GM12878 (cell line): Measurements from ENCODE around the gene CPSF6. TPM values are rescaled to one million over a fixed set of nuclear protein-coding genes. Genes with fewer than 3 reads are reported as not detected.

Experiments used
- ASH2L ChIP-seq: fragments of 300-600, 200-600 bp; sonication (generic); IDR thresholded peaks from 2 replicates; pipeline ENCODE4 v1.6.1; 2017; ENCODE audit warnings: low read depth, mild to moderate bottlenecking, borderline replicate concordance
- ATF7 ChIP-seq: fragments of 450-650 bp; IDR thresholded peaks from 2 replicates; pipeline ENCODE4 v1.6.1; 2016; ENCODE audit warnings: low read depth, mild to moderate bottlenecking
- BMI1 ChIP-seq: fragments of 450-650 bp; IDR thresholded peaks from 2 replicates; pipeline ENCODE4 v1.6.1; 2016; ENCODE audit warnings: mild to moderate bottlenecking, moderate library complexity, borderline replicate concordance
- CHD2 ChIP-seq: IDR thresholded peaks from 2 replicates; pipeline ENCODE4 v1.6.1; 2011; ENCODE audit warnings: low read depth, low read length, improper control_type of control experiment, borderline replicate concordance
- CREM ChIP-seq: IDR thresholded peaks from 2 replicates; pipeline ENCODE4 v1.6.1; 2014; ENCODE audit warnings: antibody characterized with exemption, low read depth
- ESRRA ChIP-seq: IDR thresholded peaks from 2 replicates; pipeline ENCODE4 v1.6.1; 2012; ENCODE audit warnings: mild to moderate bottlenecking, low read length, improper control_type of control experiment
- ETV6 ChIP-seq, 2 experiments: fragments of 450-650 bp in 1 of 2; IDR thresholded peaks in 1 of 2; conservative IDR thresholded peaks in 1 of 2; 2 replicates each; pipeline ENCODE4 v1.6.1; 2014; ENCODE audit warnings: antibody characterized with exemption in 1 of 2, borderline replicate concordance in 1 of 2, low read depth in 1 of 2, mild to moderate bottlenecking in 1 of 2, moderate library complexity in 1 of 2
- FOXK2 ChIP-seq: fragments of 450-650 bp; IDR thresholded peaks from 2 replicates; pipeline ENCODE4 v1.6.1; 2017; ENCODE audit warnings: mild to moderate bottlenecking, moderate library complexity
- MAX ChIP-seq: IDR thresholded peaks from 2 replicates; pipeline ENCODE4 v1.6.1; 2012; ENCODE audit warnings: low read depth, low read length, improper control_type of control experiment
- MLLT1 ChIP-seq: fragments of 450-650 bp; IDR thresholded peaks from 2 replicates; pipeline ENCODE4 v1.6.1; 2016; ENCODE audit warnings: mild to moderate bottlenecking
- PAX5 ChIP-seq: IDR thresholded peaks from 2 replicates; pipeline ENCODE4 v1.6.1; 2011; ENCODE audit warnings: low read depth, low read length, borderline replicate concordance
- PKNOX1 ChIP-seq: fragments of 450-650 bp; IDR thresholded peaks from 2 replicates; pipeline ENCODE4 v1.6.1; 2016; ENCODE audit warnings: mild to moderate bottlenecking
- RUNX3 ChIP-seq: IDR thresholded peaks from 2 replicates; pipeline ENCODE4 v1.6.1; 2012; ENCODE audit warnings: low read length, inconsistent platforms
- SKIL ChIP-seq: fragments of 450-650 bp; IDR thresholded peaks from 2 replicates; pipeline ENCODE4 v1.6.1; 2017; ENCODE audit warnings: mild to moderate bottlenecking, low read depth, inconsistent platforms; ENCODE audit not compliant: poor library complexity, severe bottlenecking
- WRNIP1 ChIP-seq: IDR thresholded peaks from 2 replicates; pipeline ENCODE4 v1.6.1; 2011; ENCODE audit warnings: low read depth, low read length, improper control_type of control experiment, borderline replicate concordance
- ZBTB40 ChIP-seq: fragments of 450-650 bp; IDR thresholded peaks from 2 replicates; pipeline ENCODE4 v1.6.1; 2016; ENCODE audit warnings: mild to moderate bottlenecking, moderate library complexity, borderline replicate concordance
- ZNF687 ChIP-seq: fragments of 450-650 bp; IDR thresholded peaks from 2 replicates; pipeline ENCODE4 v1.6.1; 2017; ENCODE audit warnings: mild to moderate bottlenecking, moderate library complexity
- polyA plus RNA-seq, 11 experiments: library from polyadenylated mRNA; depleted of rRNA in 4 of 11; unstranded in 6 of 11; stranded (reverse) in 5 of 11; fragments of >200 nt; fragmentation: Nextera tagmentation in 4 of 11; fragmentation: Illumina TruSeq in 1 of 11; extraction: Ambion mirVana in 4 of 11; extraction: Trizol in 1 of 11; gene quantifications; 1 replicate in 1 of 11; 2 replicates in 10 of 11; pipeline versions ENCODE4 v1.2.1 to v1.2.3, GENCODE V29; 2011 to 2016; ENCODE audit warnings: inconsistent platforms in 2 of 11, missing spikeins in 2 of 11, low read depth in 1 of 11
- total RNA-seq, 4 experiments: library from RNA; depleted of rRNA in 3 of 4; stranded (reverse); fragments of >200 nt in 3 of 4; fragmentation: Illumina TruSeq in 1 of 4; extraction: Trizol in 1 of 4; gene quantifications; 2 replicates each; pipeline versions ENCODE4 v1.2.1 to v1.2.3, GENCODE V29; 2013 to 2021

CPSF6 gene
- total and polyA plus RNA-seq, 10 of the 15 experiments (the other 5 are each of a cell fraction or from before 2014, with no cell fraction given): 40.9 to 150 (median 79.1) TPM

- TF ChIP-seq SKIL: peak; percentile 27
- TF ChIP-seq RUNX3: no peak
- no peak for TF ChIP-seq CHD2
- no peak for TF ChIP-seq MAX
- no peak for TF ChIP-seq PAX5
- 0 out of 2 replicates have a peak, but pooled peaks have one; percentile 33 for TF ChIP-seq MLLT1
- TF ChIP-seq ESRRA: no peak
- peak; percentile 63 for TF ChIP-seq PKNOX1
- no peak for TF ChIP-seq ZBTB40
- no peak for TF ChIP-seq WRNIP1
- no peak for TF ChIP-seq FOXK2
- TF ChIP-seq ATF7: no peak; the same call in 1 of the 2 replicates
- TF ChIP-seq BMI1: no peak
- no peak for TF ChIP-seq ZNF687
- no peak for TF ChIP-seq CREM
- TF ChIP-seq ASH2L: no peak
- TF ChIP-seq ETV6 (conservative IDR thresholded peaks at IDR 0.05 in 1 of 2, IDR thresholded peaks at IDR 0.05 in 1 of 2; ENCODE audit: borderline replicate concordance in 1 of 2, low read depth in 1 of 2): no peak
Measured at GRCh38 chr12:69254046-69254445, 14.7 kb downstream of the CPSF6 start (continued).
